ENCODE data around the gene C19orf67.

Gene C19orf67

GRCh38 chr19:14097532-14098151 lies 12.1 kb upstream of the C19orf67 start:
- ChIA-PET CTCF (interaction anchor here (0.6 to 0.7 kb wide), 2 partner anchors 31 to 158 kb away, joined by 3 to 5 read pairs; no protein-coding TSS in a partner anchor), POLR2A (interaction anchor here (0.5 kb wide), 1 partner anchor 167 kb away, joined by 4 read pairs; no protein-coding TSS in a partner anchor)
- Histone ChIP-seq H3K4me1 (ENCODE audit: control insufficient read depth, insufficient read depth, low read length) (no peaks in the 10 kb centered on the region), H3K9me3 (ENCODE audit: control insufficient read depth, insufficient read depth, low read depth, low read length) (no peaks in the 10 kb centered on the region), H3K27ac (ENCODE audit: extremely low read depth, low read depth, low read length) (no peak overlapping the region), H3K4me3 (ENCODE audit: low read depth, low read length) (no peak overlapping the region), H3K36me3 (ENCODE audit: control insufficient read depth in 2 of 2, insufficient read depth in 1 of 2, low read length in 2 of 2) (peaks cover 15 to 44% of the 10 kb centered on the region in 2 experiments; a peak in 2 of 3 replicates)
- no peak for TF ChIP-seq ZNF138 (tag by site-specific recombination; IDR thresholded peaks at IDR 0.05; ENCODE audit: borderline replicate concordance)
- no peak for TF ChIP-seq ZSCAN4 (tag by site-specific recombination; IDR thresholded peaks at IDR 0.05)
- no peak for TF ChIP-seq ZNF26 (tag by site-specific recombination; IDR thresholded peaks at IDR 0.05)
- TF ChIP-seq ZNF701 (tag by site-specific recombination; IDR thresholded peaks at IDR 0.05), result no peak
- TF ChIP-seq ZNF510 (tag by site-specific recombination; IDR thresholded peaks at IDR 0.05; ENCODE audit: insufficient replicate concordance), result no peak
- TF ChIP-seq ZNF658 (tag by site-specific recombination; IDR thresholded peaks at IDR 0.05), result no peak
- no peak for TF ChIP-seq ZNF843 (tag by site-specific recombination; IDR thresholded peaks at IDR 0.05)
- no peak for TF ChIP-seq ZNF585B (tag by site-specific recombination; IDR thresholded peaks at IDR 0.05)
- TF ChIP-seq ZNF174 (tag by site-specific recombination; IDR thresholded peaks at IDR 0.05), result no peak
- TF ChIP-seq ZNF561 (tag by site-specific recombination; IDR thresholded peaks at IDR 0.05; ENCODE audit: borderline replicate concordance), result no peak
- no peak for TF ChIP-seq ZNF416 (tag by site-specific recombination; IDR thresholded peaks at IDR 0.05)
- TF ChIP-seq, protein P1, sequence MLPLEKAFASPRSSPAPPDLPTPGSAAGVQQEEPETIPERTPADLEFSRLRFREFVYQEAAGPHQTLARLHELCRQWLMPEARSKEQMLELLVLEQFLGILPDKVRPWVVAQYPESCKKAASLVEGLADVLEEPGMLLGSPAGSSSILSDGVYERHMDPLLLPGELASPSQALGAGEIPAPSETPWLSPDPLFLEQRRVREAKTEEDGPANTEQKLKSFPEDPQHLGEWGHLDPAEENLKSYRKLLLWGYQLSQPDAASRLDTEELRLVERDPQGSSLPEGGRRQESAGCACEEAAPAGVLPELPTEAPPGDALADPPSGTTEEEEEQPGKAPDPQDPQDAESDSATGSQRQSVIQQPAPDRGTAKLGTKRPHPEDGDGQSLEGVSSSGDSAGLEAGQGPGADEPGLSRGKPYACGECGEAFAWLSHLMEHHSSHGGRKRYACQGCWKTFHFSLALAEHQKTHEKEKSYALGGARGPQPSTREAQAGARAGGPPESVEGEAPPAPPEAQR (tag by site-specific recombination; IDR thresholded peaks at IDR 0.05), result no peak
- no peak for TF ChIP-seq ZNF423 (tag by site-specific recombination; IDR thresholded peaks at IDR 0.05)
- TF ChIP-seq, protein P2, sequence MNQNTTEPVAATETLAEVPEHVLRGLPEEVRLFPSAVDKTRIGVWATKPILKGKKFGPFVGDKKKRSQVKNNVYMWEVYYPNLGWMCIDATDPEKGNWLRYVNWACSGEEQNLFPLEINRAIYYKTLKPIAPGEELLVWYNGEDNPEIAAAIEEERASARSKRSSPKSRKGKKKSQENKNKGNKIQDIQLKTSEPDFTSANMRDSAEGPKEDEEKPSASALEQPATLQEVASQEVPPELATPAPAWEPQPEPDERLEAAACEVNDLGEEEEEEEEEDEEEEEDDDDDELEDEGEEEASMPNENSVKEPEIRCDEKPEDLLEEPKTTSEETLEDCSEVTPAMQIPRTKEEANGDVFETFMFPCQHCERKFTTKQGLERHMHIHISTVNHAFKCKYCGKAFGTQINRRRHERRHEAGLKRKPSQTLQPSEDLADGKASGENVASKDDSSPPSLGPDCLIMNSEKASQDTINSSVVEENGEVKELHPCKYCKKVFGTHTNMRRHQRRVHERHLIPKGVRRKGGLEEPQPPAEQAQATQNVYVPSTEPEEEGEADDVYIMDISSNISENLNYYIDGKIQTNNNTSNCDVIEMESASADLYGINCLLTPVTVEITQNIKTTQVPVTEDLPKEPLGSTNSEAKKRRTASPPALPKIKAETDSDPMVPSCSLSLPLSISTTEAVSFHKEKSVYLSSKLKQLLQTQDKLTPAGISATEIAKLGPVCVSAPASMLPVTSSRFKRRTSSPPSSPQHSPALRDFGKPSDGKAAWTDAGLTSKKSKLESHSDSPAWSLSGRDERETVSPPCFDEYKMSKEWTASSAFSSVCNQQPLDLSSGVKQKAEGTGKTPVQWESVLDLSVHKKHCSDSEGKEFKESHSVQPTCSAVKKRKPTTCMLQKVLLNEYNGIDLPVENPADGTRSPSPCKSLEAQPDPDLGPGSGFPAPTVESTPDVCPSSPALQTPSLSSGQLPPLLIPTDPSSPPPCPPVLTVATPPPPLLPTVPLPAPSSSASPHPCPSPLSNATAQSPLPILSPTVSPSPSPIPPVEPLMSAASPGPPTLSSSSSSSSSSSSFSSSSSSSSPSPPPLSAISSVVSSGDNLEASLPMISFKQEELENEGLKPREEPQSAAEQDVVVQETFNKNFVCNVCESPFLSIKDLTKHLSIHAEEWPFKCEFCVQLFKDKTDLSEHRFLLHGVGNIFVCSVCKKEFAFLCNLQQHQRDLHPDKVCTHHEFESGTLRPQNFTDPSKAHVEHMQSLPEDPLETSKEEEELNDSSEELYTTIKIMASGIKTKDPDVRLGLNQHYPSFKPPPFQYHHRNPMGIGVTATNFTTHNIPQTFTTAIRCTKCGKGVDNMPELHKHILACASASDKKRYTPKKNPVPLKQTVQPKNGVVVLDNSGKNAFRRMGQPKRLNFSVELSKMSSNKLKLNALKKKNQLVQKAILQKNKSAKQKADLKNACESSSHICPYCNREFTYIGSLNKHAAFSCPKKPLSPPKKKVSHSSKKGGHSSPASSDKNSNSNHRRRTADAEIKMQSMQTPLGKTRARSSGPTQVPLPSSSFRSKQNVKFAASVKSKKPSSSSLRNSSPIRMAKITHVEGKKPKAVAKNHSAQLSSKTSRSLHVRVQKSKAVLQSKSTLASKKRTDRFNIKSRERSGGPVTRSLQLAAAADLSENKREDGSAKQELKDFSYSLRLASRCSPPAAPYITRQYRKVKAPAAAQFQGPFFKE (tag by site-specific recombination; IDR thresholded peaks at IDR 0.05; ENCODE audit: borderline replicate concordance), result no peak
- TF ChIP-seq FEZF1 (tag by site-specific recombination; IDR thresholded peaks at IDR 0.05), result no peak
- TF ChIP-seq ZXDB (tag by site-specific recombination; IDR thresholded peaks at IDR 0.05), result no peak
- TF ChIP-seq ZNF112 (tag by site-specific recombination; IDR thresholded peaks at IDR 0.05), result no peak
- no peak for TF ChIP-seq ZNF768 (tag by site-specific recombination; IDR thresholded peaks at IDR 0.05)
